HL-60 (cell line): Measurements from ENCODE around the gene DYNC1LI1.

Source experiments
- DNase-seq, 2 experiments: peaks; one replicate each; pipeline ENCODE4 v3.0.0-alpha.2; 2010 to 2020; ENCODE audit warnings: low read depth in 1 of 2, low spot score in 1 of 2
- H3K27ac ChIP-seq: fragments of 250-450 bp; sonication (Bioruptor Pico); replicated peaks from 2 replicates; pipeline ENCODE4 v1.5.1; 2020; ENCODE audit warnings: mild to moderate bottlenecking, moderate library complexity
- H3K27me3 ChIP-seq: fragments of 250-450 bp; sonication (Bioruptor Pico); 2 replicates; pipeline ENCODE4 v1.5.1; 2021; ENCODE audit warnings: mild to moderate bottlenecking, moderate library complexity; ENCODE audit not compliant: insufficient read depth, poor library complexity, severe bottlenecking
- H3K4me3 ChIP-seq: replicated peaks from 2 replicates; pipeline ENCODE4 v1.5.1; 2011; ENCODE audit warnings: mild to moderate bottlenecking, control low read depth, low read length; ENCODE audit not compliant: insufficient read depth
- CTCF ChIP-seq: IDR thresholded peaks from one replicate; pipeline ENCODE4 v1.5.1; 2011; ENCODE audit warnings: low read length, control low read depth, inconsistent platforms; ENCODE audit not compliant: insufficient read depth
- GABPA ChIP-seq: IDR thresholded peaks from 2 replicates; pipeline ENCODE4 v1.6.1; 2012; ENCODE audit warnings: low read depth
- POLR2AphosphoS5 ChIP-seq: IDR thresholded peaks from 2 replicates; pipeline ENCODE4 v1.6.1; 2012; ENCODE audit warnings: low read depth
- SPI1 ChIP-seq: IDR thresholded peaks from 2 replicates; pipeline ENCODE4 v1.6.1; 2012; ENCODE audit warnings: low read depth, mild to moderate bottlenecking, borderline replicate concordance
- long read RNA-seq: library from polyadenylated mRNA; unstranded; transcript quantifications from one replicate; pipeline ENCODE4 v2.0.0, GENCODE V29; 2020
- TF ChIP-seq, protein P1 (sequence below): IDR thresholded peaks from 2 replicates; pipeline ENCODE4 v1.6.1; 2012; ENCODE audit warnings: low read depth; ENCODE audit not compliant: insufficient replicate concordance

DYNC1LI1 gene
- long read RNA-seq, transcript DYNC1LI1-201 (13 exons, 2,504 nt), result major isoform, 120 of 135 reads
- long read RNA-seq, partial matches to known transcripts, result 9 of 135 reads
- long read RNA-seq, other reads (novel, unspliced or antisense), result 6 of 135 reads

GRCh38 chr3:32570421-32571191 is at the start of gene DYNC1LI1:
Gene DYNC1LI1 (minus strand): TSS chr3:32570858. CDS start chr3:32570770, 88 bp downstream.
- H3K4me3 ChIP-seq, result peak within 1 kb of the TSS; percentile 84
- no peaks in the 10 kb centered on the region for H3K27me3 ChIP-seq
- H3K27ac ChIP-seq, result peak within 1 kb of the TSS; percentile 89
- TF ChIP-seq POLR2AphosphoS5 (peak; percentile 85; the same call in 1 of the 2 replicates), GABPA (no peak)
- TF ChIP-seq, protein P1, sequence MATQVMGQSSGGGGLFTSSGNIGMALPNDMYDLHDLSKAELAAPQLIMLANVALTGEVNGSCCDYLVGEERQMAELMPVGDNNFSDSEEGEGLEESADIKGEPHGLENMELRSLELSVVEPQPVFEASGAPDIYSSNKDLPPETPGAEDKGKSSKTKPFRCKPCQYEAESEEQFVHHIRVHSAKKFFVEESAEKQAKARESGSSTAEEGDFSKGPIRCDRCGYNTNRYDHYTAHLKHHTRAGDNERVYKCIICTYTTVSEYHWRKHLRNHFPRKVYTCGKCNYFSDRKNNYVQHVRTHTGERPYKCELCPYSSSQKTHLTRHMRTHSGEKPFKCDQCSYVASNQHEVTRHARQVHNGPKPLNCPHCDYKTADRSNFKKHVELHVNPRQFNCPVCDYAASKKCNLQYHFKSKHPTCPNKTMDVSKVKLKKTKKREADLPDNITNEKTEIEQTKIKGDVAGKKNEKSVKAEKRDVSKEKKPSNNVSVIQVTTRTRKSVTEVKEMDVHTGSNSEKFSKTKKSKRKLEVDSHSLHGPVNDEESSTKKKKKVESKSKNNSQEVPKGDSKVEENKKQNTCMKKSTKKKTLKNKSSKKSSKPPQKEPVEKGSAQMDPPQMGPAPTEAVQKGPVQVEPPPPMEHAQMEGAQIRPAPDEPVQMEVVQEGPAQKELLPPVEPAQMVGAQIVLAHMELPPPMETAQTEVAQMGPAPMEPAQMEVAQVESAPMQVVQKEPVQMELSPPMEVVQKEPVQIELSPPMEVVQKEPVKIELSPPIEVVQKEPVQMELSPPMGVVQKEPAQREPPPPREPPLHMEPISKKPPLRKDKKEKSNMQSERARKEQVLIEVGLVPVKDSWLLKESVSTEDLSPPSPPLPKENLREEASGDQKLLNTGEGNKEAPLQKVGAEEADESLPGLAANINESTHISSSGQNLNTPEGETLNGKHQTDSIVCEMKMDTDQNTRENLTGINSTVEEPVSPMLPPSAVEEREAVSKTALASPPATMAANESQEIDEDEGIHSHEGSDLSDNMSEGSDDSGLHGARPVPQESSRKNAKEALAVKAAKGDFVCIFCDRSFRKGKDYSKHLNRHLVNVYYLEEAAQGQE, result peak; percentile 58
- DNase-seq, result peak; percentile 66 to 92

DNA sequence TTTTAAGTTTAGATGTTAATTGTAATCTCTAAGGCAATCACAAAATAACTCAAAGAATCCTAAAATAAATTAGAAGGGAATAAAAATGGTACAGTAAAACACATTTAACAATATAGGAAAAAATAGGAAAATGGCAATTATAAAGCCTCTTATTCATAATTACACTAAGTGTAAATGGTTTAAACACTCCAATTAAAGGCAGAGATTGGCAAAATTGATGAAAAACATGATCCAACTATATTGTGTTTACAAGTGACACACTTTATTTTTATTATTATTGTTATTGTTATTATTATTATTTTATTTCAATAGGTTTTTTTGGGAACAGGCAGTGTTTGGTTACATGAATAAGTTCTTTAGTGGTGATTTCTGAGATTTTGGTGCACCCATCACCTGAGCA is 48.7 kb upstream of the DYNC1LI1 start:
- DNase-seq, result no peak
- Histone ChIP-seq H3K27me3 (no peaks in the 10 kb centered on the region), H3K4me3 (no peak overlapping the region), H3K27ac (no peak overlapping the region)
- TF ChIP-seq, protein P1, result no peak
- TF ChIP-seq POLR2AphosphoS5 (no peak), SPI1 (no peak), GABPA (no peak), CTCF (no peak)

DNA sequence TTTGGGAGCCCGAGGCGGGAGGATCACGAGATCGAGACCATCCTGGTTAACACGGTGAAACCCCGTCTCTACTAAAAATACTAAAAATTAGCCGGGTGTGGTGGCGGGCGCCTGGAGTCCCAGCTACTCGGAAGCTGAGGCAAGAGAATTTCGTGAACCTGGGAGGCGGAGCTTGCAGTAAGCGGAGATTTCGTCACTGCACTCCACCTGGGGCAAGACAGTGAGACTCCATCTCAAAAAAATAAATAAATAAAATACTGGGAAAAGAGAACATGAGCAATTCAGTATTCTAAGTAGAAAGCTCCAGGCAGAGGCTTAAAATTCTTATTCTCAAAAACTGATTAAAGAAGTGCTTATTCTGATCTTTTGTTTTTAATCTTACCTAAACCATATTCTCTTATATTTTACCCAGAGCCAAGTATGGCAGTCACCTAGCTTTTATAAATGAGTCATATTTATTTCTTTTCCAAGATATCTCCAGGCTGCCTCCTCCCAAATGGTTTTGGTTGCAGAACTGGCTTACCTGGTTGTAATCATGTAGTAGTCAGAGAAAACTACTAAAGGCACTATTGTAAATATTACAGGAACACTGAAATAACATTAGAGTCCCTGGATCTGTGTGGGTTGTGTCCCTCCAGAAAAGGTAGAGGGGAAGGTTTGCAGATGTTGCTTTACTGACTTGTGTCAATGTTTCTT is 45.8 kb upstream of the DYNC1LI1 start:
- H3K4me3 ChIP-seq, result no peak overlapping the region
- TF ChIP-seq SPI1 (no peak), POLR2AphosphoS5 (no peak), CTCF (no peak), GABPA (no peak)
- TF ChIP-seq, protein P1, result no peak
- no peak for DNase-seq
- H3K27me3 ChIP-seq, result no peaks in the 10 kb centered on the region
- no peak overlapping the region for H3K27ac ChIP-seq
